ENCODE results near the gene PRKAA1.

DNA sequence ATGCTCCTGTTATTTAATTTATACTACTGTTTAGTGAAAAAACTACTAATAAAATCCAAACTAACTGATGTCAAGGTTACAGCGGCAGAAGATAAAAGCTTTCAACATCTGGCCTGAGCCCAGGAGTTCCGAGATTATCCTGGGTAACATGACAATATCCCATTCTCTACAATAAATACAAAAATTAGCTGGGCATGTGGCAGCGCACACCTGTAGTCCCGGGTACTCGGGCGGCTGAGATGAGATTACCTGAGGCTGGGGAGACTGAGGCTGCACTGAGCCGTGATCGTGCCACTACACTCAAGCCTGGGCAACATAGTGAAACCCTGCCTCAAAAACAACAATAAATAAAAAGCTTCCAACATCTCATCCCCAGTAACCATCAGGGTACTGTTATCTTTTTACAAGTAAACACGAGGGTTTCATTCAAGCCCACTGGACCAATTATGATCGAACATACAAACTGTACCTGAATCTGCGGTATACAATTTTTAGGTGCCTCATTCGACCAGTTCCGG, 35.6 kb upstream of the PRKAA1 start:
- TF ChIP-seq, protein P1, sequence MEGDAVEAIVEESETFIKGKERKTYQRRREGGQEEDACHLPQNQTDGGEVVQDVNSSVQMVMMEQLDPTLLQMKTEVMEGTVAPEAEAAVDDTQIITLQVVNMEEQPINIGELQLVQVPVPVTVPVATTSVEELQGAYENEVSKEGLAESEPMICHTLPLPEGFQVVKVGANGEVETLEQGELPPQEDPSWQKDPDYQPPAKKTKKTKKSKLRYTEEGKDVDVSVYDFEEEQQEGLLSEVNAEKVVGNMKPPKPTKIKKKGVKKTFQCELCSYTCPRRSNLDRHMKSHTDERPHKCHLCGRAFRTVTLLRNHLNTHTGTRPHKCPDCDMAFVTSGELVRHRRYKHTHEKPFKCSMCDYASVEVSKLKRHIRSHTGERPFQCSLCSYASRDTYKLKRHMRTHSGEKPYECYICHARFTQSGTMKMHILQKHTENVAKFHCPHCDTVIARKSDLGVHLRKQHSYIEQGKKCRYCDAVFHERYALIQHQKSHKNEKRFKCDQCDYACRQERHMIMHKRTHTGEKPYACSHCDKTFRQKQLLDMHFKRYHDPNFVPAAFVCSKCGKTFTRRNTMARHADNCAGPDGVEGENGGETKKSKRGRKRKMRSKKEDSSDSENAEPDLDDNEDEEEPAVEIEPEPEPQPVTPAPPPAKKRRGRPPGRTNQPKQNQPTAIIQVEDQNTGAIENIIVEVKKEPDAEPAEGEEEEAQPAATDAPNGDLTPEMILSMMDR (IDR thresholded peaks at IDR 0.05) = no peak
- TF ChIP-seq EP300 (IDR thresholded peaks at IDR 0.05) = no peak
- TF ChIP-seq POLR2A (IDR thresholded peaks at IDR 0.05) = no peak
